Right lobe of liver (tissue), 4 donors: ENCODE measurements around the gene MIGA1.
"Not testable (repeated sequence)": the region's sequence is repeated elsewhere in the genome, so short reads cannot be mapped to it uniquely, and the experiment has no call there.

Experiments
- CTCF ChIP-seq, 4 donors: fragments of 200-600 bp in 3 of 4; fragments of 450-650 bp in 1 of 4; IDR thresholded peaks; one replicate each; pipeline versions ENCODE4 v1.5.1 to v1.8.0; 2016 to 2022; ENCODE audit warnings: antibody characterized with exemption in 4 of 4, mild to moderate bottlenecking in 2 of 4
- POLR2A ChIP-seq: fragments of 450-650 bp; IDR thresholded peaks from one replicate; pipeline ENCODE4 v1.6.1; 2017; ENCODE audit warnings: antibody characterized with exemption, mild to moderate bottlenecking
- donor health status: DM: no; HTN: no; CAD: no.
- donor health status: DM: no; HTN: no; CAD: no.
- donor health status: DM: no; HTN: yes; CAD: no.

GRCh38 chr1:77809787-77810462 lies 30.5 kb downstream of the MIGA1 start:
- not testable (repeated sequence) for TF ChIP-seq CTCF (IDR thresholded peaks at IDR 0.05); POLR2A
